Stomach (tissue), 9 donors: ENCODE results near the gene FGD6. TPM values are rescaled to one million over a fixed set of nuclear protein-coding genes. Genes with fewer than 3 reads are reported as not detected.
"Not testable (repeated sequence)": the region's sequence is repeated elsewhere in the genome, so short reads cannot be mapped to it uniquely, and the experiment has no call there.

Source experiments
- DNase-seq, 2 donors: peaks; one replicate each; pipeline versions ENCODE4 v3.0.0 to v3.0.0-alpha.2; 2013 to 2019
- H3K27ac ChIP-seq, 5 donors: fragments of 200-600 bp in 4 of 5; sonication (generic) in 4 of 5; one replicate each; pipeline ENCODE4 v1.5.1; 2013 to 2019; ENCODE audit warnings: mild to moderate bottlenecking in 1 of 5, moderate library complexity in 1 of 5
- H3K27me3 ChIP-seq, 3 donors: fragments of 200-600 bp; sonication (generic); one replicate each; pipeline ENCODE4 v1.5.1; 2017 to 2019; ENCODE audit warnings: mixed run types in 1 of 3
- H3K36me3 ChIP-seq, 4 donors: fragments of 200-600 bp; sonication (generic); 1 replicate in 3 of 4; 2 replicates in 1 of 4; pipeline ENCODE4 v1.5.1; 2016 to 2019
- H3K4me1 ChIP-seq, 4 donors: fragments of 200-600 bp; sonication (generic); one replicate each; pipeline ENCODE4 v1.5.1; 2016 to 2019
- H3K4me3 ChIP-seq, 4 donors: fragments of 200-600 bp; sonication (generic) in 3 of 4; one replicate each; pipeline ENCODE4 v1.5.1; 2016 to 2019; ENCODE audit warnings: mild to moderate bottlenecking in 1 of 4
- H3K9me3 ChIP-seq, 4 donors: fragments of 200-600 bp; sonication (generic); one replicate each; pipeline ENCODE4 v1.5.1; 2016 to 2019
- EP300 ChIP-seq: sonication (generic); formaldehyde crosslinking; IDR thresholded peaks from one replicate; pipeline ENCODE4 v1.6.1; 2017; ENCODE audit warnings: antibody characterized with exemption
- POLR2A ChIP-seq, 4 donors: fragments of 450-650 bp; IDR thresholded peaks; one replicate each; pipeline ENCODE4 v1.6.1; 2016; ENCODE audit warnings: antibody characterized with exemption in 4 of 4, control low read depth in 2 of 4, mild to moderate bottlenecking in 1 of 4, moderate library complexity in 1 of 4
- POLR2AphosphoS5 ChIP-seq, 3 donors: sonication (generic); formaldehyde crosslinking; IDR thresholded peaks; one replicate each; pipeline ENCODE4 v1.6.1; 2016; ENCODE audit warnings: antibody characterized with exemption in 3 of 3
- WGBS, 5 donors: extraction: QIAGEN DNeasy Blood & Tissue Kit in 3 of 5; methylation state at CpG; one replicate each; pipeline versions ENCODE4 v1.1.5 to v1.1.7; 2013 to 2018; 5-methylcytosine and 5-hydroxymethylcytosine counted together
- intact Hi-C: fragments of 100-400 bp; cut with DNase I; formaldehyde crosslinking; loops from one replicate; pipeline ENCODE4 v1.15.1; 2023; ENCODE audit warnings: low total_unique reads
- polyA plus RNA-seq, 3 donors: library from polyadenylated mRNA; stranded (reverse); fragments of 200-250 nt; gene quantifications; one replicate each; pipeline ENCODE4 v1.2.3, GENCODE V29; 2013
- total RNA-seq, 5 donors: library from RNA; depleted of rRNA; stranded (reverse); fragments of >200 nt; gene quantifications; one replicate each; pipeline versions ENCODE4 v1.1.0 to v1.2.3, GENCODE V29; 2014 to 2016
- TF ChIP-seq, protein P1 (sequence below), 7 experiments: fragments of 450-650 bp in 4 of 7; fragments of 200-600 bp in 3 of 7; sonication (generic) in 3 of 7; IDR thresholded peaks; one replicate each; pipeline ENCODE4 v1.5.1; 2016 to 2019; ENCODE audit warnings: antibody characterized with exemption in 7 of 7, control low read depth in 2 of 7, mild to moderate bottlenecking in 1 of 7
- donor health status: healthy with polysubstance abuse.
- donor health status: Bipolar disorder and iron deficiency.
- donor health status: healthy.

The FGD6 gene
- total and polyA plus RNA-seq, 8 donors: 0.92 to 16.3 (median 5.7) TPM

DNA sequence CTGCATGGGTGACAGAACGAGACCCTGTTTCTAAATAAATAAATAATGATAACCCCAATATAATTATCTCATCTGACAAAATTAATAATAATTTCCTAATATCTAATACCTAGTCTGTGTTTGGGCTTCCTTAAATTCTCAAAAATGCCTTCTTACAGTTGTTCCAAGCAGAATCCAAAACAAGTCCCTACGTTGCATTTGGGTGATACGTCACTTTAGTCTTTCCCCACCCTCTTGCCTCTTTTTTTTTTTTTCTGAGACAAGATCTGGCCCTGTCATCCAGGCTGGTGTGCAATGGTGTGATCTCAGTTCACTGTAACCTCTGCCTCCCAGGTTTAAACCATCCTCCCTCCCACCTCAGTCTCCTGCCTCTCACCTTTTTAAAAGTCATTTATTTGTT lies 27.1 kb upstream of the FGD6 start:
- H3K4me3 ChIP-seq: no peak overlapping the region
- H3K27me3 ChIP-seq: no peaks in the 10 kb centered on the region
- no peaks in the 10 kb centered on the region for H3K9me3 ChIP-seq
- intact Hi-C loops: no loop called here
- peaks cover 0 to 30% (median 14%) of the 10 kb centered on the region in 4 donors for H3K4me1 ChIP-seq
- TF ChIP-seq, protein P1, sequence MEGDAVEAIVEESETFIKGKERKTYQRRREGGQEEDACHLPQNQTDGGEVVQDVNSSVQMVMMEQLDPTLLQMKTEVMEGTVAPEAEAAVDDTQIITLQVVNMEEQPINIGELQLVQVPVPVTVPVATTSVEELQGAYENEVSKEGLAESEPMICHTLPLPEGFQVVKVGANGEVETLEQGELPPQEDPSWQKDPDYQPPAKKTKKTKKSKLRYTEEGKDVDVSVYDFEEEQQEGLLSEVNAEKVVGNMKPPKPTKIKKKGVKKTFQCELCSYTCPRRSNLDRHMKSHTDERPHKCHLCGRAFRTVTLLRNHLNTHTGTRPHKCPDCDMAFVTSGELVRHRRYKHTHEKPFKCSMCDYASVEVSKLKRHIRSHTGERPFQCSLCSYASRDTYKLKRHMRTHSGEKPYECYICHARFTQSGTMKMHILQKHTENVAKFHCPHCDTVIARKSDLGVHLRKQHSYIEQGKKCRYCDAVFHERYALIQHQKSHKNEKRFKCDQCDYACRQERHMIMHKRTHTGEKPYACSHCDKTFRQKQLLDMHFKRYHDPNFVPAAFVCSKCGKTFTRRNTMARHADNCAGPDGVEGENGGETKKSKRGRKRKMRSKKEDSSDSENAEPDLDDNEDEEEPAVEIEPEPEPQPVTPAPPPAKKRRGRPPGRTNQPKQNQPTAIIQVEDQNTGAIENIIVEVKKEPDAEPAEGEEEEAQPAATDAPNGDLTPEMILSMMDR (IDR thresholded peaks at IDR 0.05): no peak
- no peak for TF ChIP-seq POLR2AphosphoS5 (IDR thresholded peaks at IDR 0.05)
- no peak for TF ChIP-seq EP300
- TF ChIP-seq POLR2A (IDR thresholded peaks at IDR 0.05): no peak
- peaks cover 0 to 17% (median 14%) of the 10 kb centered on the region in 4 donors for H3K36me3 ChIP-seq
- no peak for DNase-seq
- 78 to 96% (median 94%) methylated on average over 3 of the region's 3 CpGs for WGBS, 5 donors
- H3K27ac ChIP-seq: no peak overlapping the region

GRCh38 chr12:95243497-95244183 lies 26.4 kb upstream of the FGD6 start:
- H3K9me3 ChIP-seq: no peaks in the 10 kb centered on the region
- no peak overlapping the region for H3K27ac ChIP-seq
- DNase-seq: no peak
- H3K4me1 ChIP-seq: peaks cover 0 to 33% (median 15%) of the 10 kb centered on the region in 4 donors
- no peak overlapping the region for H3K4me3 ChIP-seq
- H3K27me3 ChIP-seq: no peaks in the 10 kb centered on the region
- TF ChIP-seq, protein P1 (IDR thresholded peaks at IDR 0.05): no peak
- no peak for TF ChIP-seq EP300
- no peak for TF ChIP-seq POLR2A (IDR thresholded peaks at IDR 0.05)
- TF ChIP-seq POLR2AphosphoS5 (IDR thresholded peaks at IDR 0.05): no peak
- 93 to 98% (median 97%) methylated on average over 4 of the region's 4 CpGs for WGBS, 5 donors
- intact Hi-C loops: no loop called here
- peaks cover 0 to 17% (median 14%) of the 10 kb centered on the region in 4 donors for H3K36me3 ChIP-seq

DNA sequence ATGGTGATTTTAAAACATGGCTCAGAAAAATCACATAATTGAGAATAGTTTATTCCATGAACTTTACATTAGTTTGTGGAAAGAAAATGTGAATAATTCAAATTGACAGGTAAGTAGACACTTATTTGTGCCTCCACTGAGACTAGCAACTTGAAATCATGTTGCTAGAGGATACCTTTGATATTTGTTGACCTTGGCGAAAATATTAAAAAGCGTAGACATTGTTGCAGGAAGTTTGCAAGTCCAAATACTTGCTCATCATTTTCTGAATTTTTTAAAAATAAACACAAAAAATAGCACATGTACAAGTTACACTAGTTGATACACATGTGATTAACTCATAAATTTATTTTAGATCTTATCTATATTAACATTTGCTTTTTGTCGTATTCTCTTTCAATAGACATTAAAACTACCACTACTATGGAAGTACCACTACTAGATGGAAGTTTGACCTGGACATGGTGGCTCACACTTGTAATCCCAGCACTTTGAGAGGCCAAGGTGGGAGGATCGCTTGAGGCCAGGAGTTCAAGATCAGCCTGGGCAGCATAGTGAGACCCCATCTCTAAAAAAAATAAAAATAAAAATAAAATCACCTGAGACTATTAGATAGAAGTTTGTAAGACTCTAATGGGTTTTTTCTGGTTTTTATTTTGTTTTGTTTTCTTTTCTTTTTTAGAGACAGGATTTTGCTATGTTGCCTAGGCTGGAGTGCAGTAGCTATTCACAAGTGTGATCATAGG lies 24.7 kb upstream of the FGD6 start:
- no peak for DNase-seq
- H3K9me3 ChIP-seq: no peaks in the 10 kb centered on the region
- intact Hi-C loops: no loop called here
- H3K36me3 ChIP-seq: peaks cover 0 to 17% (median 14%) of the 10 kb centered on the region in 4 donors
- no peak overlapping the region for H3K4me3 ChIP-seq
- H3K27me3 ChIP-seq: no peaks in the 10 kb centered on the region
- peaks cover 0 to 24% (median 9%) of the 10 kb centered on the region in 4 donors for H3K4me1 ChIP-seq
- WGBS, 5 donors: 83 to 94% (median 90%) methylated on average over 4 of the region's 4 CpGs
- no peak overlapping the region for H3K27ac ChIP-seq
- no peak for TF ChIP-seq POLR2A (IDR thresholded peaks at IDR 0.05)
- TF ChIP-seq, protein P1 (IDR thresholded peaks at IDR 0.05): no peak
- no peak for TF ChIP-seq POLR2AphosphoS5 (IDR thresholded peaks at IDR 0.05)
- TF ChIP-seq EP300: no peak

- H3K4me3 ChIP-seq, H3K27ac ChIP-seq, DNase-seq, H3K9me3 ChIP-seq, H3K27me3 ChIP-seq, intact Hi-C loops: not testable (repeated sequence)
- Histone ChIP-seq H3K4me1 (peaks cover 0 to 24% (median 5%) of the 10 kb centered on the region in 4 donors), H3K36me3 (peaks cover 0 to 17% (median 14%) of the 10 kb centered on the region in 4 donors)
- WGBS, 5 donors: 78 to 87% (median 84%) methylated on average over 6 of the region's 6 CpGs
Observed at GRCh38 chr12:95241138-95241537, 23.9 kb upstream of the FGD6 start.
